ENCODE results near the gene USP32.

DNA sequence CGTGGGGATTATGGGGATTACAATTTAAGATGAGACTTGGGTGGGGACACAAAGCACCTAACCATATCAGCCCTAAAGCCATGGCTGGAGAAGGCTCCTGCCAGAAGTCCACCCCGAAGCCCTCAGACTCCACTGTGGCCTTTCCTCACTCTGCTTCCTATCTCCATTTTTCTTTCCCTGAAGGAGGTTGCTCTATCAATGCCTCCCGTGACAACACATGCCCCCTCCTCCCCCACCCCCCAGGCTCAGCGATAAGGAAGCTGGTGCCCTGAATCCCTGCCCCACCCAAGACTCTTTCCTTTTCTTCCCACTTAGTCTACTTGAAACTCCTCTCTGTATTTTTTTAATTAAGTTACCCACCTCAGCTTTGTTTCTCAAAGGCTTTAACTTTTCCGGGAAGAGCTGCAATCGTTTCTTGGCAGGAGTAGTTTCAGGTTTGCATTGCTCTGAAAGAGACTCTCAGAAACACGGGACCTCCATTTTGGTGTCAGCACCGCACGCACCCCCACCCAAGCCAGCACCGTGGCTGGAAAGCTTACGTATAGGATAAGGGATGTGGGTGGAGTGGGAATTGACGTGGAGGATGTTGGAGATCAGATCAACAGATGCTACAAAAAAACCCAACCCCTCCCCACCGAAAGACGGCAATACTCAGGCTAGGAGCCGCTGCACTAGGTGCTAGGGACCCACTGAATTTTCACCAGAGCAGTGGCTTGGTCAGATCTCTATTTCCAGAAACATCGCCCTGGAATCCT lies 257.4 kb downstream of the USP32 start:
- TF ChIP-seq POLR2A (IDR thresholded peaks at IDR 0.05) (no peak), EP300 (IDR thresholded peaks at IDR 0.05; ENCODE audit: low read depth) (no peak), POLR2AphosphoS5 (IDR thresholded peaks at IDR 0.05) (no peak)
- TF ChIP-seq, protein P1, sequence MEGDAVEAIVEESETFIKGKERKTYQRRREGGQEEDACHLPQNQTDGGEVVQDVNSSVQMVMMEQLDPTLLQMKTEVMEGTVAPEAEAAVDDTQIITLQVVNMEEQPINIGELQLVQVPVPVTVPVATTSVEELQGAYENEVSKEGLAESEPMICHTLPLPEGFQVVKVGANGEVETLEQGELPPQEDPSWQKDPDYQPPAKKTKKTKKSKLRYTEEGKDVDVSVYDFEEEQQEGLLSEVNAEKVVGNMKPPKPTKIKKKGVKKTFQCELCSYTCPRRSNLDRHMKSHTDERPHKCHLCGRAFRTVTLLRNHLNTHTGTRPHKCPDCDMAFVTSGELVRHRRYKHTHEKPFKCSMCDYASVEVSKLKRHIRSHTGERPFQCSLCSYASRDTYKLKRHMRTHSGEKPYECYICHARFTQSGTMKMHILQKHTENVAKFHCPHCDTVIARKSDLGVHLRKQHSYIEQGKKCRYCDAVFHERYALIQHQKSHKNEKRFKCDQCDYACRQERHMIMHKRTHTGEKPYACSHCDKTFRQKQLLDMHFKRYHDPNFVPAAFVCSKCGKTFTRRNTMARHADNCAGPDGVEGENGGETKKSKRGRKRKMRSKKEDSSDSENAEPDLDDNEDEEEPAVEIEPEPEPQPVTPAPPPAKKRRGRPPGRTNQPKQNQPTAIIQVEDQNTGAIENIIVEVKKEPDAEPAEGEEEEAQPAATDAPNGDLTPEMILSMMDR (IDR thresholded peaks at IDR 0.05), result no peak
